H1 (cell line): ENCODE data around the gene KHDRBS2. TPM values are rescaled to one million over a fixed set of nuclear protein-coding genes. Genes with fewer than 3 reads are reported as not detected.

Source experiments
- CTCF ChIA-PET: fragments of 300-600 bp; sonication (Branson Sonifier 250); formaldehyde crosslinking; loops from one replicate; lab custom pipeline; 2021; ENCODE audit not compliant: partially characterized antibody; lab: Charles Lee
- POLR2A ChIA-PET: fragments of 300-600 bp; sonication (Branson Sonifier 250); formaldehyde crosslinking; loops from one replicate; lab custom pipeline; 2021; ENCODE audit warnings: inconsistent platforms; ENCODE audit not compliant: partially characterized antibody; lab: Charles Lee
- DNase-seq, 2 experiments: peaks; one replicate each; pipeline versions ENCODE4 v3.0.0 to v3.0.0-alpha.2; 2010 to 2022; ENCODE audit warnings: low spot score in 2 of 2, low read depth in 1 of 2, mixed read lengths in 1 of 2
- FAIRE-seq: peaks from 2 replicates; lab custom pipeline; 2011; peaks lifted over from hg19 to GRCh38; lab: Jason Lieb, UNC
- H2AFZ ChIP-seq: 2 replicates; pipeline ENCODE4 v1.8.1; 2012; ENCODE audit warnings: low read length, inconsistent platforms
- H2AK5ac ChIP-seq: 2 replicates; pipeline ENCODE4 v1.6.1; 2013; ENCODE audit warnings: low read depth, low read length
- H2BK120ac ChIP-seq: replicated peaks from 2 replicates; pipeline ENCODE3; 2013; ENCODE audit warnings: low read depth, low read length, inconsistent platforms
- H2BK12ac ChIP-seq: 2 replicates; pipeline ENCODE4 v1.6.1; 2013; ENCODE audit warnings: low read depth, low read length
- H2BK15ac ChIP-seq: 2 replicates; pipeline ENCODE4 v1.6.1; 2013; ENCODE audit warnings: low read length
- H2BK20ac ChIP-seq: 2 replicates; pipeline ENCODE4 v1.6.1; 2013; ENCODE audit warnings: low read length
- H2BK5ac ChIP-seq: 2 replicates; pipeline ENCODE4 v1.6.1; 2013; ENCODE audit warnings: low read depth, low read length
- H3K14ac ChIP-seq: 2 replicates; pipeline ENCODE4 v1.6.1; 2013; ENCODE audit warnings: inconsistent platforms; ENCODE audit not compliant: insufficient read length
- H3K18ac ChIP-seq: 2 replicates; pipeline ENCODE4 v1.6.1; 2013; ENCODE audit warnings: low read length; ENCODE audit errors: extremely low read depth
- H3K23ac ChIP-seq: 2 replicates; pipeline ENCODE4 v1.6.1; 2013; ENCODE audit warnings: inconsistent platforms; ENCODE audit not compliant: insufficient read length
- H3K23me2 ChIP-seq: 2 replicates; pipeline ENCODE4 v1.6.1; 2013; ENCODE audit warnings: low read depth, low read length
- H3K27ac ChIP-seq: 2 replicates; pipeline ENCODE4 v1.6.1; 2011; ENCODE audit warnings: low read depth, low read length, inconsistent platforms
- H3K27me3 ChIP-seq, 4 experiments: replicated peaks in 1 of 4; 1 replicate in 1 of 4; 2 replicates in 3 of 4; pipeline versions ENCODE4 v1.6.1 to v1.8.1; 2011 to 2013; ENCODE audit warnings: low read length in 3 of 4, mild to moderate bottlenecking in 3 of 4, inconsistent platforms in 2 of 4, mixed read lengths in 2 of 4, moderate library complexity in 1 of 4; ENCODE audit not compliant: control insufficient read depth in 3 of 4, insufficient read depth in 3 of 4; ENCODE audit errors: extremely low read depth in 1 of 4
- H3K36me3 ChIP-seq, 4 experiments: 2 replicates each; pipeline versions ENCODE4 v1.6.1 to v1.8.1; 2011 to 2013; ENCODE audit warnings: mild to moderate bottlenecking in 4 of 4, low read length in 3 of 4, moderate library complexity in 2 of 4, control low read depth in 1 of 4, inconsistent platforms in 1 of 4; ENCODE audit not compliant: insufficient read depth in 4 of 4, control insufficient read depth in 2 of 4
- H3K4ac ChIP-seq: replicated peaks from 2 replicates; pipeline ENCODE3; 2013; ENCODE audit warnings: low read length, low read depth, mixed read lengths, inconsistent platforms; ENCODE audit not compliant: insufficient read length
- H3K4me1 ChIP-seq, 4 experiments: replicated peaks in 1 of 4; 1 replicate in 1 of 4; 2 replicates in 3 of 4; pipeline versions ENCODE4 v1.6.1 to v1.8.1; 2011 to 2013; ENCODE audit warnings: low read length in 3 of 4, inconsistent platforms in 2 of 4, mixed read lengths in 1 of 4; ENCODE audit not compliant: insufficient read depth in 4 of 4, control insufficient read depth in 3 of 4
- H3K4me2 ChIP-seq, 2 experiments: 2 replicates each; pipeline versions ENCODE4 v1.6.1 to v1.8.1; 2011 to 2013; ENCODE audit warnings: low read depth in 2 of 2, low read length in 2 of 2, control low read depth in 1 of 2, inconsistent platforms in 1 of 2, mild to moderate bottlenecking in 1 of 2; ENCODE audit not compliant: insufficient read depth in 1 of 2
- H3K4me3 ChIP-seq, 4 experiments: fragments of 200-600, 300-600 bp in 1 of 4; sonication (generic), shearing (Covaris generic), sonication (Bioruptor Twin) in 1 of 4; 2 replicates each; pipeline versions ENCODE4 v1.5.1 to v1.8.1; 2011 to 2016; ENCODE audit warnings: low read length in 4 of 4, low read depth in 3 of 4, control low read depth in 2 of 4, inconsistent platforms in 2 of 4, mild to moderate bottlenecking in 2 of 4, mixed read lengths in 1 of 4, moderate library complexity in 1 of 4; ENCODE audit not compliant: insufficient read depth in 2 of 4; ENCODE audit errors: extremely low read depth in 1 of 4
- H3K56ac ChIP-seq: replicated peaks from 2 replicates; pipeline ENCODE3; 2013; ENCODE audit warnings: low read depth, mild to moderate bottlenecking, mixed read lengths, low read length, inconsistent platforms; ENCODE audit not compliant: insufficient read length
- H3K79me1 ChIP-seq: 2 replicates; pipeline ENCODE4 v1.6.1; 2013; ENCODE audit warnings: low read depth, low read length, control low read depth
- H3K79me2 ChIP-seq, 2 experiments: 2 replicates each; pipeline versions ENCODE4 v1.6.1 to v1.8.1; 2012 to 2013; ENCODE audit warnings: low read length in 2 of 2, mild to moderate bottlenecking in 2 of 2, inconsistent platforms in 1 of 2; ENCODE audit not compliant: insufficient read depth in 2 of 2, control insufficient read depth in 1 of 2
- H3K9ac ChIP-seq, 4 experiments: replicated peaks in 1 of 4; 1 replicate in 1 of 4; 2 replicates in 3 of 4; pipeline versions ENCODE4 v1.6.1 to v1.8.1; 2011 to 2013; ENCODE audit warnings: low read depth in 3 of 4, low read length in 3 of 4, control low read depth in 2 of 4, mild to moderate bottlenecking in 2 of 4, moderate library complexity in 2 of 4, inconsistent platforms in 1 of 4; ENCODE audit errors: extremely low read depth in 1 of 4
- H3K9me3 ChIP-seq, 2 experiments: 2 replicates each; pipeline versions ENCODE4 v1.6.1 to v1.8.1; 2012 to 2013; ENCODE audit warnings: mild to moderate bottlenecking in 2 of 2, moderate library complexity in 2 of 2, control low read depth in 1 of 2, inconsistent platforms in 1 of 2, low read depth in 1 of 2, low read length in 1 of 2, mixed read lengths in 1 of 2; ENCODE audit not compliant: insufficient read depth in 2 of 2
- H4K20me1 ChIP-seq, 2 experiments: replicated peaks in 1 of 2; 2 replicates each; pipeline versions ENCODE3 to v1.8.1; 2011 to 2013; ENCODE audit warnings: inconsistent platforms in 2 of 2, low read length in 2 of 2, mild to moderate bottlenecking in 1 of 2; ENCODE audit not compliant: insufficient read depth in 2 of 2, control insufficient read depth in 1 of 2
- H4K5ac ChIP-seq: 2 replicates; pipeline ENCODE4 v1.6.1; 2013; ENCODE audit warnings: low read length, low read depth, mixed read lengths, inconsistent platforms; ENCODE audit not compliant: insufficient read length
- H4K8ac ChIP-seq: 2 replicates; pipeline ENCODE4 v1.8.0; 2013; ENCODE audit warnings: mild to moderate bottlenecking, moderate library complexity, low read length, inconsistent platforms; ENCODE audit not compliant: insufficient read depth; ENCODE audit errors: extremely low read depth
- H4K91ac ChIP-seq: replicated peaks from 2 replicates; pipeline ENCODE3; 2013; ENCODE audit warnings: low read length, mixed read lengths, inconsistent platforms; ENCODE audit not compliant: insufficient read length
- ATF3 ChIP-seq: IDR thresholded peaks from 2 replicates; pipeline ENCODE4 v1.6.1; 2011; ENCODE audit warnings: low read depth, mild to moderate bottlenecking, low read length; ENCODE audit not compliant: insufficient read depth
- CHD1 ChIP-seq: IDR thresholded peaks from 2 replicates; pipeline ENCODE4 v1.6.1; 2012; ENCODE audit warnings: low read depth, low read length, improper control_type of control experiment
- CREB1 ChIP-seq: IDR thresholded peaks from 2 replicates; pipeline ENCODE4 v1.6.1; 2012; ENCODE audit warnings: inconsistent platforms
- EP300 ChIP-seq, 2 experiments: IDR thresholded peaks; 1 replicate in 1 of 2; 2 replicates in 1 of 2; pipeline ENCODE4 v1.6.1; 2011 to 2012; ENCODE audit warnings: low read depth in 2 of 2, low read length in 2 of 2, mild to moderate bottlenecking in 2 of 2, borderline replicate concordance in 1 of 2, inconsistent platforms in 1 of 2, moderate library complexity in 1 of 2
- HDAC6 ChIP-seq: IDR thresholded peaks from one replicate; pipeline ENCODE4 v1.7.1; 2012; ENCODE audit warnings: low read depth, mild to moderate bottlenecking, inconsistent platforms, low read length, moderate library complexity
- JUND ChIP-seq: IDR thresholded peaks from 2 replicates; pipeline ENCODE4 v1.6.1; 2011; ENCODE audit warnings: mild to moderate bottlenecking, improper control_type of control experiment, low read length
- KDM1A ChIP-seq: fragments of 200-600, 300-600 bp; sonication (generic); IDR thresholded peaks from 2 replicates; pipeline ENCODE4 v1.7.1; 2016; ENCODE audit warnings: mild to moderate bottlenecking, low read length, borderline replicate concordance
- PHF8 ChIP-seq: fragments of 200-600 bp; sonication (generic); conservative IDR thresholded peaks from 2 replicates; pipeline ENCODE4 v1.7.1; 2012; ENCODE audit warnings: low read depth, mild to moderate bottlenecking, inconsistent platforms, low read length, moderate library complexity
- RAD21 ChIP-seq, 2 experiments: IDR thresholded peaks in 1 of 2; conservative IDR thresholded peaks in 1 of 2; 2 replicates each; pipeline ENCODE4 v1.6.1; 2011; ENCODE audit warnings: low read depth in 2 of 2, low read length in 2 of 2, improper control_type of control experiment in 1 of 2, inconsistent platforms in 1 of 2, mild to moderate bottlenecking in 1 of 2, moderate library complexity in 1 of 2
- RXRA ChIP-seq: IDR thresholded peaks from 2 replicates; pipeline ENCODE4 v1.6.1; 2011; ENCODE audit warnings: low read depth, mild to moderate bottlenecking, low read length, moderate library complexity; ENCODE audit not compliant: insufficient read depth
- SIX5 ChIP-seq: IDR thresholded peaks from 2 replicates; pipeline ENCODE4 v1.6.1; 2011; ENCODE audit warnings: mild to moderate bottlenecking, low read depth, low read length
- SP2 ChIP-seq: IDR thresholded peaks from 2 replicates; pipeline ENCODE4 v1.6.1; 2012; ENCODE audit warnings: mild to moderate bottlenecking, low read length, inconsistent platforms
- TAF1 ChIP-seq: IDR thresholded peaks from 2 replicates; pipeline ENCODE4 v1.6.1; 2011; ENCODE audit warnings: mild to moderate bottlenecking, low read depth, low read length
- TBP ChIP-seq: IDR thresholded peaks from 2 replicates; pipeline ENCODE4 v1.6.1; 2011; ENCODE audit warnings: low read depth, low read length, improper control_type of control experiment
- WGBS, 2 experiments: shearing (Covaris generic) in 1 of 2; methylation state at CpG; one replicate each; pipeline versions ENCODE4 v1.1.6 to v1.1.7; 2013 to 2015; ENCODE audit warnings: low lambda C conversion rate in 2 of 2, mixed read lengths in 2 of 2, inconsistent platforms in 1 of 2, low coverage in 1 of 2, missing lambda C conversion rate in 1 of 2; ENCODE audit not compliant: insufficient replicate concordance in 2 of 2, insufficient coverage in 1 of 2, insufficient read length in 1 of 2; ENCODE audit errors: extremely low coverage in 1 of 2, missing lambda C conversion rate in 1 of 2; 5-methylcytosine and 5-hydroxymethylcytosine counted together
- polyA plus RNA-seq, 7 experiments: library from polyadenylated mRNA; depleted of rRNA in 3 of 7; stranded (reverse) in 5 of 7; unstranded in 2 of 7; fragments of >200 nt in 5 of 7; fragments of 200-250 nt in 2 of 7; gene quantifications; 1 replicate in 5 of 7; 2 replicates in 1 of 7; 4 replicates in 1 of 7; pipeline versions ENCODE4 v1.2.1 to v1.2.3, GENCODE V29; 2011 to 2013; ENCODE audit warnings: missing spikeins in 2 of 7, mixed read lengths in 2 of 7
- total RNA-seq: library from RNA; stranded (reverse); fragmentation: NEBNext Ultra II Directional; extraction: Animal tissue kit (Norgen Biotek cat#: 25700); gene quantifications from 2 replicates; pipeline ENCODE4 v1.2.1, GENCODE V29; 2021

KHDRBS2 gene
- total and polyA plus RNA-seq, 2 of the 8 experiments (the other 6 are each of a cell fraction or from before 2014, with no cell fraction given), result 5.2 to 7.7 TPM

- H2BK20ac ChIP-seq, result no peak overlapping the region
- H4K8ac ChIP-seq, result no peak overlapping the region
- no peak overlapping the region for H2BK15ac ChIP-seq
- no peak overlapping the region for H3K4me2 ChIP-seq
- 86% methylated on average over 1 of the region's 1 CpG; no CpG with 5 or more reads in 1 of the 2 experiments for WGBS, 2 experiments
- 0 out of 4 replicates have a peak, but pooled peaks cover 0 to 5% of the 10 kb centered on the region in 2 experiments for H3K9me3 ChIP-seq
- POLR2A ChIA-PET, result no interaction called here
- no peak overlapping the region for H2AK5ac ChIP-seq
- H4K20me1 ChIP-seq, result no peaks in the 10 kb centered on the region
- H4K5ac ChIP-seq, result no peak overlapping the region
- H3K23ac ChIP-seq, result no peak overlapping the region
- CTCF ChIA-PET, result no interaction called here
- no peak overlapping the region for H3K4ac ChIP-seq
- DNase-seq, result no peak
- H3K56ac ChIP-seq, result no peak overlapping the region
- H3K36me3 ChIP-seq, result no peaks in the 10 kb centered on the region
- H3K23me2 ChIP-seq, result peaks cover 2% of the 10 kb centered on the region; the same call in 1 of the 2 replicates
- no peak overlapping the region for H4K91ac ChIP-seq
- no peak overlapping the region for H2BK12ac ChIP-seq
- H2AFZ ChIP-seq, result no peak overlapping the region
- H3K79me1 ChIP-seq, result no peaks in the 10 kb centered on the region
- no peak overlapping the region for H3K27ac ChIP-seq
- no peaks in the 10 kb centered on the region for H3K79me2 ChIP-seq
- H3K9ac ChIP-seq, result no peak overlapping the region
- no peak for FAIRE-seq
- no peak overlapping the region for H3K4me3 ChIP-seq
- H2BK120ac ChIP-seq, result no peak overlapping the region
- H3K14ac ChIP-seq, result no peak overlapping the region
- H3K27me3 ChIP-seq, result no peaks in the 10 kb centered on the region
- H3K18ac ChIP-seq, result no peak overlapping the region
- no peak overlapping the region for H2BK5ac ChIP-seq
- no peaks in the 10 kb centered on the region for H3K4me1 ChIP-seq
- no peak for TF ChIP-seq SP2
- no peak for TF ChIP-seq RXRA
- TF ChIP-seq KDM1A, result no peak
- TF ChIP-seq CHD1, result no peak
- no peak for TF ChIP-seq JUND
- no peak for TF ChIP-seq SIX5
- no peak for TF ChIP-seq TAF1
- TF ChIP-seq EP300 (IDR thresholded peaks at IDR 0.05; ENCODE audit: borderline replicate concordance in 1 of 2, low read depth in 2 of 2, low read length in 2 of 2), result no peak
- no peak for TF ChIP-seq RAD21 (IDR thresholded peaks at IDR 0.05 in 1 of 2, conservative IDR thresholded peaks at IDR 0.05 in 1 of 2; ENCODE audit: low read depth in 2 of 2, low read length in 2 of 2)
- no peak for TF ChIP-seq HDAC6
- TF ChIP-seq CREB1, result no peak
- TF ChIP-seq PHF8, result no peak
- TF ChIP-seq ATF3, result no peak
- TF ChIP-seq TBP, result no peak
These were observed 10.5 kb upstream of the KHDRBS2 start for GRCh38 chr6:62296541-62296940.
